Gastrocnemius medialis (tissue), 4 donors: Measurements from ENCODE around the gene SART3. TPM values are rescaled to one million over a fixed set of nuclear protein-coding genes. Genes with fewer than 3 reads are reported as not detected.
"Not testable (repeated sequence)": the region's sequence is repeated elsewhere in the genome, so short reads cannot be mapped to it uniquely, and the experiment has no call there.

Experiments used
- ATAC-seq, 2 donors: fragments of 150-250 bp; one replicate each; pipeline ENCODE4 v1.9.1; 2016
- DNase-seq, 2 donors: peaks; one replicate each; pipeline ENCODE4 v3.0.0-alpha.2; 2019
- H3K27ac ChIP-seq, 4 donors: fragments of 200-600 bp; sonication (generic); 1 replicate in 1 of 4; 2 replicates in 3 of 4; pipeline ENCODE4 v1.5.1; 2016 to 2018; ENCODE audit warnings: mild to moderate bottlenecking in 2 of 4, moderate library complexity in 1 of 4
- H3K27me3 ChIP-seq, 3 donors: fragments of 200-600 bp; sonication (generic) in 2 of 3; 1 replicate in 1 of 3; 2 replicates in 2 of 3; pipeline versions ENCODE4 v1.5.1 to v1.6.0; 2016 to 2019; ENCODE audit warnings: mild to moderate bottlenecking in 1 of 3, moderate library complexity in 1 of 3
- H3K36me3 ChIP-seq, 2 donors: fragments of 200-600 bp; sonication (generic) in 1 of 2; one replicate each; pipeline ENCODE4 v1.5.1; 2017 to 2018
- H3K4me1 ChIP-seq, 2 donors: fragments of 200-600 bp; sonication (generic) in 1 of 2; one replicate each; pipeline ENCODE4 v1.5.1; 2016 to 2017; ENCODE audit warnings: mild to moderate bottlenecking in 2 of 2
- H3K4me3 ChIP-seq, 4 donors: fragments of 200-600 bp; sonication (generic) in 3 of 4; 1 replicate in 1 of 4; 2 replicates in 3 of 4; pipeline ENCODE4 v1.5.1; 2016 to 2019; ENCODE audit warnings: mild to moderate bottlenecking in 2 of 4
- H3K9me3 ChIP-seq, 3 donors: fragments of 200-600 bp; sonication (generic) in 2 of 3; 1 replicate in 1 of 3; 2 replicates in 2 of 3; pipeline ENCODE4 v1.5.1; 2016 to 2019
- POLR2A ChIP-seq, 2 donors: fragments of 450-650 bp; IDR thresholded peaks; one replicate each; pipeline ENCODE4 v1.6.1; 2017; ENCODE audit warnings: antibody characterized with exemption in 2 of 2, mild to moderate bottlenecking in 2 of 2, moderate library complexity in 2 of 2
- in situ Hi-C, 4 donors: fragments of 200-750 bp; cut with MboI; loops; one replicate each; pipeline versions ENCODE4 v1.15.0 to v1.8.0; 2017; ENCODE audit warnings: low sequenced_read_pairs in 4 of 4
- intact Hi-C: fragments of 100-400 bp; cut with DNase I; formaldehyde crosslinking; loops from one replicate; pipeline ENCODE4 v1.15.1; 2023; ENCODE audit warnings: low total_unique reads
- total RNA-seq, 4 donors: library from RNA; depleted of rRNA; stranded (reverse); fragments of >200 nt; gene quantifications; one replicate each; pipeline versions ENCODE4 v1.1.0 to v1.2.3, GENCODE V29; 2016
- TF ChIP-seq, protein P1 (sequence below), 5 experiments: fragments of 450-650 bp in 3 of 5; fragments of 200-600 bp in 2 of 5; sonication (generic) in 2 of 5; IDR thresholded peaks in 4 of 5; conservative IDR thresholded peaks in 1 of 5; 1 replicate in 4 of 5; 2 replicates in 1 of 5; pipeline ENCODE4 v1.5.1; 2016 to 2019; ENCODE audit warnings: antibody characterized with exemption in 5 of 5, mild to moderate bottlenecking in 3 of 5, moderate library complexity in 3 of 5

The SART3 gene
- total RNA-seq, 4 donors from 2014 or later = 38.1 to 52.6 (median 51.3) TPM

- no peaks in the 10 kb centered on the region for H3K27me3 ChIP-seq
- in situ Hi-C loops (no loop called here), intact Hi-C loops (no loop called here)
- H3K4me1 ChIP-seq = no peaks in the 10 kb centered on the region
- H3K4me3 ChIP-seq = no peak overlapping the region
- H3K9me3 ChIP-seq = no peaks in the 10 kb centered on the region
- no peak overlapping the region for H3K27ac ChIP-seq
- TF ChIP-seq POLR2A (IDR thresholded peaks at IDR 0.05) = no peak
- TF ChIP-seq, protein P1, sequence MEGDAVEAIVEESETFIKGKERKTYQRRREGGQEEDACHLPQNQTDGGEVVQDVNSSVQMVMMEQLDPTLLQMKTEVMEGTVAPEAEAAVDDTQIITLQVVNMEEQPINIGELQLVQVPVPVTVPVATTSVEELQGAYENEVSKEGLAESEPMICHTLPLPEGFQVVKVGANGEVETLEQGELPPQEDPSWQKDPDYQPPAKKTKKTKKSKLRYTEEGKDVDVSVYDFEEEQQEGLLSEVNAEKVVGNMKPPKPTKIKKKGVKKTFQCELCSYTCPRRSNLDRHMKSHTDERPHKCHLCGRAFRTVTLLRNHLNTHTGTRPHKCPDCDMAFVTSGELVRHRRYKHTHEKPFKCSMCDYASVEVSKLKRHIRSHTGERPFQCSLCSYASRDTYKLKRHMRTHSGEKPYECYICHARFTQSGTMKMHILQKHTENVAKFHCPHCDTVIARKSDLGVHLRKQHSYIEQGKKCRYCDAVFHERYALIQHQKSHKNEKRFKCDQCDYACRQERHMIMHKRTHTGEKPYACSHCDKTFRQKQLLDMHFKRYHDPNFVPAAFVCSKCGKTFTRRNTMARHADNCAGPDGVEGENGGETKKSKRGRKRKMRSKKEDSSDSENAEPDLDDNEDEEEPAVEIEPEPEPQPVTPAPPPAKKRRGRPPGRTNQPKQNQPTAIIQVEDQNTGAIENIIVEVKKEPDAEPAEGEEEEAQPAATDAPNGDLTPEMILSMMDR (IDR thresholded peaks at IDR 0.05 in 4 of 5, conservative IDR thresholded peaks at IDR 0.05 in 1 of 5) = no peak
- no peak for DNase-seq
- H3K36me3 ChIP-seq = no peaks in the 10 kb centered on the region
- no peak for ATAC-seq
These were observed 34.2 kb upstream of the SART3 start for GRCh38 chr12:108594960-108595710.

GRCh38 chr12:108594323-108594903 lies 33.4 kb upstream of the SART3 start:
- intact Hi-C loops = no loop called here
- no peaks in the 10 kb centered on the region for H3K36me3 ChIP-seq
- TF ChIP-seq, protein P1 (IDR thresholded peaks at IDR 0.05 in 4 of 5, conservative IDR thresholded peaks at IDR 0.05 in 1 of 5) = no peak
- no peak for TF ChIP-seq POLR2A (IDR thresholded peaks at IDR 0.05)
- no peaks in the 10 kb centered on the region for H3K9me3 ChIP-seq
- no peak overlapping the region for H3K4me3 ChIP-seq
- H3K27ac ChIP-seq = no peak overlapping the region
- ATAC-seq (no peak), DNase-seq (no peak)
- no peaks in the 10 kb centered on the region for H3K4me1 ChIP-seq
- no peaks in the 10 kb centered on the region for H3K27me3 ChIP-seq
- in situ Hi-C loops = no loop called here

DNA sequence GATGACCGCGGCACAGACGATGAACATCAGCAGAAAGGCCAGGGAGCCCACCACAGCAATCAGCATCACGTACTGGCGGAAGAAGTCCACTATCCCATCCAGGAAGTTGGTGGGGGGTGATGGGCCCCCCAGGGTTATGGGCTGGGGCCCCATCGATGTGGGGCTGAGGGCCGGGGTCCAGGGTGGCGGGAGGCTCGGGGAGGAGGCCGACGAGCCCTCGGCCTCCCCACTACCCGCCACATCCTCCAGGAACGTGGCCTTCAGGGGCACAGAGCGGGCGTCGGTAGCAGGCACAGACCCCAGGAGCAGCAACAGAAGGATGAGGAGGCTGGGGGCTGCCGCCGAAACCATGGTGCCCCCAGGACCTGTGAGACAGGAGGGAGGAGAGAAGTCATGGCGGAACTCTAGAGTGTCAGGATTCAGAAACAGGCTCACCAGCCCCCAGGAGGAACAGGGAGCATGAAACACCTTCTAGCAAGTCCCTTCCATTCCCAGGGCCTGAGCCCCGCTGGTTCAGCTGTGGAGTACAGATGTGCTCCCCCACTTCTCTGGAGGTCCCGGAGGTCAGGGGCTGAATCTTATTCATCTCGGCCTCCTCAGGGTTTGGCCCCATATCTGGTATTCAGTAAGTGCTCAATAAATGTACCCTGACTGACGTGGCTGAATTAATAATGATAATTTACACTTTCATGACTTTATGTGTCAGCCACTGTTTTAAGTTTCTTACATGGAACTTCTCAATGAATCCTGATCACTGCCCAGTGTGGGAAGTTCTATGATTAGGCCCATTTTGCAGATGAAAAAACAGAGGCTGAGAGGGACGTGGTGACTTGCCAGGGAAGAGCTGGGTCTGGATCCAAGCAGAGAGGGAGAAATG lies 31.3 kb upstream of the SART3 start:
- Histone ChIP-seq H3K4me3 (no peak overlapping the region), H3K27me3 (no peaks in the 10 kb centered on the region), H3K36me3 (no peaks in the 10 kb centered on the region), H3K4me1 (no peaks in the 10 kb centered on the region), H3K27ac (no peak overlapping the region), H3K9me3 (no peaks in the 10 kb centered on the region)
- no peak for TF ChIP-seq POLR2A (IDR thresholded peaks at IDR 0.05)
- TF ChIP-seq, protein P1 (IDR thresholded peaks at IDR 0.05 in 4 of 5, conservative IDR thresholded peaks at IDR 0.05 in 1 of 5) = no peak
- ATAC-seq (no peak), DNase-seq (no peak)
- intact Hi-C loops (no loop called here), in situ Hi-C loops (no loop called here)

DNA sequence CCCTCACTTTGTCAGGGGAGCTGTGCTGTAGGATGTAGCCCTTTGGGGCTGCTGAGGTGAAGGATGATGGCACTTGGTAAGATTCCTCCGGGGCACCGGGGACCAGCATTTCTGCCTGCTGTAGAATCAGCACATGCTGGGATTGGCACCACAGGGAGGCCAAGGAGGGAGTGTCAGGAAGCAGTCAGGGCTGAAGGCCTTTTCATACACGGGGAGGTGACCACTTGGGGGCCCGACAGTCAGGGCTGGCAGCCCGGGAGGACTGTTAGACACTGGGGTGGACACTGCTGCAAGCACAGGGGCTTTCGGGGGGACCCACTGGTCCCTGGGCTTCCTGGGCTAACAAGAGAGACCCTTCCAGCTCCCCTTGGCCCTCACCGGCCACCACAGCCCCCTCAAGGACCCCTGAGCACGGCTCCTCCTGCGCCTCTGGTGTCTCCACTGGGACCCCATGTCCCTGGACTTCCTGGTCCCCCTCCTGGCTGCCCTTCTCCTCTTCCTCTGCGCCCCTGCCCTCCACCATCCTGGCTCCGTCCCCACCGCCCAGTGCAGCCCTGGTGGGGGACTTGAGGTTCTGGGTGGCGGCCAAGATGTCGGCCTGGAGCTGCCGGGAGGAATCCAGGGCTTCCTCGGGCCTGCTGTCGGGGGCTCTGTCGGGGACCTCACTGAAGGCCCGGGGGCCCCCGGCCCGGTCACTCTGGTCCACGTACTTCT lies 30.5 kb upstream of the SART3 start:
- in situ Hi-C loops = no loop called here
- Histone ChIP-seq H3K9me3 (no peaks in the 10 kb centered on the region), H3K27ac (no peak overlapping the region), H3K4me1 (no peaks in the 10 kb centered on the region), H3K27me3 (no peaks in the 10 kb centered on the region), H3K4me3 (no peak overlapping the region), H3K36me3 (no peaks in the 10 kb centered on the region)
- DNase-seq (no peak), ATAC-seq (no peak)
- TF ChIP-seq POLR2A (IDR thresholded peaks at IDR 0.05) = no peak
- intact Hi-C loops = no loop called here

DNA sequence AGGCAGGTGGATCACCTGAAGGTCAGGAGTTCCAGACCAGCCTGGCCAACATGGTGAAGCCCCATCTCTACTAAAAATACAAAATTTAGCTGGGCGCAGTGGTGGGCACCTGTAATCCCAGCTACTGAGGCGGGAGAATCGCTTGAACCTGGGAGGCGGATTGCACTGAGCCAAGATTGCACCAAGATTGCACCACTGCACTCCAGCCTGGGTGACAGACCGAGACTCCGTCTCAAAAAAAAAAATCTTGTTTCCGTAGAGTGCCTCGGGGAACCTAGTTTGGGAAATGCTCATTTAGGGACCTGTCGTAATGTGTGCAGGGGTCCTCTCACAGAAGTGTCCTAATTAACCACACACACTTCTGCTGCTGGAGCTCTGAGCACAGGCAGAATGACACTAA lies 29.5 kb upstream of the SART3 start:
- DNase-seq, in situ Hi-C loops, H3K27ac ChIP-seq, H3K27me3 ChIP-seq, ATAC-seq, H3K9me3 ChIP-seq, H3K36me3 ChIP-seq, H3K4me3 ChIP-seq, intact Hi-C loops, H3K4me1 ChIP-seq: not testable (repeated sequence)
